Dermis blood vessel endothelial cell (primary cell): ENCODE measurements around the gene TSPAN17. TPM values are rescaled to one million over a fixed set of nuclear protein-coding genes. Genes with fewer than 3 reads are reported as not detected.
"Not testable (repeated sequence)": the region's sequence is repeated elsewhere in the genome, so short reads cannot be mapped to it uniquely, and the experiment has no call there.

Experiments
- DNase-seq: peaks from one replicate; pipeline ENCODE4 v3.0.0; 2010
- total RNA-seq: library from RNA; depleted of rRNA; stranded (reverse); fragments of >200 nt; gene quantifications from 2 replicates; pipeline ENCODE4 v1.2.3, GENCODE V29; 2014

TSPAN17 gene, protein sequence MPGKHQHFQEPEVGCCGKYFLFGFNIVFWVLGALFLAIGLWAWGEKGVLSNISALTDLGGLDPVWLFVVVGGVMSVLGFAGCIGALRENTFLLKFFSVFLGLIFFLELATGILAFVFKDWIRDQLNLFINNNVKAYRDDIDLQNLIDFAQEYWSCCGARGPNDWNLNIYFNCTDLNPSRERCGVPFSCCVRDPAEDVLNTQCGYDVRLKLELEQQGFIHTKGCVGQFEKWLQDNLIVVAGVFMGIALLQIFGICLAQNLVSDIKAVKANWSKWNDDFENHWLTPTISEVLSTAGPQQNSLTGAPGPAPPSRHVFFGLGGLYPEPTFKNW
- 51.2 and 53.6 TPM in 2 replicates for total RNA-seq

DNA sequence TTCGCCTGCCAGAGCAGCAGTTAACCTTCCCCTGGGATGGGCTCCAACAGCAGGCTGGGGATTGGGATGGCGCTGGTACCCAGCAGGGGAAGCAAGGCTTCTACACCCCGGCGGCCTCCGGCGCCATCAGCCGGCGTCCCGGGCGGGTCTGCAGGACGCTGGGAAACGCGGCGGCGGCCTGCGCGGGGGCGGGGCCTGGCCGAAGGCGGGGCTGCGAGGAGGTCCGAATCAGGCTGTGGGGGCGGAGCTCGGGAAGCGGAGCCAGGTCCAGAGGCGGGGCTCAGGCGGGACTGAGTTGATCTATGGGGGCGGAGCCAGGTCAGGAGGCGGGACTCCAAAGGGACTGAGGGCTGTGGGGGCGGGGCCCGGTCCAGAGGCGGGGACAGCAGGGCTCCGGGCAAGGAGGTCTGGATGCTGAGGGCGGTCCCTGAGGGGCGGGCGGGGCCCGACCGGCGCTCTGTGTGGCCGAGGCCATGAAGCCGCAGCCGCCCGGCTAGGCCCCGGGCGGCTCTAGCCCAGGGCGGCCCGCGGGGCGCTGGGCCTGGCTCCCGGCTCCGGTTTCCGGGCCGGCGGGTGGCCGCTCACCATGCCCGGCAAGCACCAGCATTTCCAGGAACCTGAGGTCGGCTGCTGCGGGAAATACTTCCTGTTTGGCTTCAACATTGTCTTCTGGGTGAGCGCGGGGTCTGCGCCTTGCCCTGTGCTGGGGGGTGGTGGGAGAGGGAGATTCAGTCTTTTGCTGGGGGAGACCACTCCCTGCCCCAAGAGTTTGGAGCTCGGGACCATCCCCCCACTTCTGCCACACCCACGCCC is at the start of gene TSPAN17:
Gene TSPAN17 (plus strand): TSS at position 455 of the 813 bp plus-strand sequence. CDS start 132 bp downstream, at position 587.
- peak; percentile 99 for DNase-seq

- not testable (repeated sequence) for DNase-seq
These were observed 47.4 kb upstream of the TSPAN17 start for GRCh38 chr5:176599749-176600430.

DNA sequence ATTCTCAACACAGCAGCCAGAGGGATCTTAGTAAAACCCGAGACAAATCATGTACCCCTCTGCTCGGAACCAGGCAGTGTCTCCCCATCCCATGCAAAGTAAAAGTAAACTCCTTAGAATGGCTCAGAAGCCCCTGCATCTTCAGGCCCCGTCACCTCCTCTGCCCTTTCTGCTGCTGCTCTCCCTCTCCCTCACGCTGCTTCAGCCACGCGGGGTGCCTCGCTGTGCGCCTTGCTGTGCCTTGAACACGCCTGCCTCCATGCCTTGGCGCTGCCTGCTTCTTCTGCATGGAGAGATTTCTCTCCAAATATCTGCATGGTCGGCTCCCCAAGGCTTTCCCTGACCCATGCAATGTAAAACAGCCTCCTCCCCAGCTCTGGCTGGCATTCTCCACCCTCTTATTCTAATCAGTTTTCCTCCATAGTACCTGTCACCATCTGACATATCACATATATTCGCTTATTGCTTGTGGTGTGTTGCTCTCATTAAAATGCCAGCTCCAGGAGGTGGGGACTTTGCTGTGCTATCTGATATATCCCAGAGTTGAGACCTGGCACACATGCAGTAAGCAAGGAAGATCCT is 45.3 kb upstream of the TSPAN17 start:
- no peak for DNase-seq

- no peak for DNase-seq
These were observed 44.2 kb upstream of the TSPAN17 start for GRCh38 chr5:176603091-176603490.

DNA sequence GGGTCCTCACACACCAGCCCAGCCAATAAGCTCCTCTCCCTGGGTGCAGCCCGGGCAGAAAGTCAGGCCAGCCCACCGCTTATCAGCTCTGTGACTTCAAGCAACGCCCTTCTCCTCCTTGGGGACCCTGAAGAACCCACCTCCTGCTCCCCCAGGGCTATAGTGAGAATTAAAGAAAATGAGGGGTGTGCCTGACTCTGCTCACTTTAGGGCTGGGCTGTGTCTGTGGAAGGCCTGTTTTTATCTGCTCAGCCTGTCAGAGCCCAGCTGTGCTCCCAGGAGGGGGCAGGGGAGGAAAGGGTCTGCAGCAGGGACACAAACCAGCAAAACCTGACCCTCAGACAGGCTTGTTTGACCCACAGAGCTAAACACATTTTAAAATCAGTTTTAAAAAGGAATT is 41.3 kb upstream of the TSPAN17 start:
- DNase-seq = no peak

DNA sequence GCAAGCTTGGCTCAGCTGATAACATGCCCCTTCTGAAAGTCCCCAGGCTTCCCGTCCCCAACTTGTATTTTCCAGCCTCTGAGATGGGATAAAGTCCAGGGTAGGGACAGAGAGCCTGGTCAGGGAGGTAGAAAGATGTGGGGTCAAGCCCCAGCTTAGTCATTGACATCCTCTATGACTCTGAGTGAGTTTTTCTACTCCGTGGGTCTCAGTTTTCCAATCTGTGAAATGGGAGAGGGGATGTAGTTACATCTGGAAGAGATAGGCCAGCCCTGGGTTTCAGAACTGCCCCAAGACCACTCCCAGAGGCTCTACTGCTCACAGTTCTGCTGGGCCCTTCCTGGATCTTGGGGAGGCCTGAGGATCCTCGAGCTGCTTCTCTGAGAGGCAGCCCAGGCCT is 40.4 kb upstream of the TSPAN17 start:
- DNase-seq = no peak

- no peak for DNase-seq
These were observed 39.1 kb upstream of the TSPAN17 start for GRCh38 chr5:176608142-176608705.

DNA sequence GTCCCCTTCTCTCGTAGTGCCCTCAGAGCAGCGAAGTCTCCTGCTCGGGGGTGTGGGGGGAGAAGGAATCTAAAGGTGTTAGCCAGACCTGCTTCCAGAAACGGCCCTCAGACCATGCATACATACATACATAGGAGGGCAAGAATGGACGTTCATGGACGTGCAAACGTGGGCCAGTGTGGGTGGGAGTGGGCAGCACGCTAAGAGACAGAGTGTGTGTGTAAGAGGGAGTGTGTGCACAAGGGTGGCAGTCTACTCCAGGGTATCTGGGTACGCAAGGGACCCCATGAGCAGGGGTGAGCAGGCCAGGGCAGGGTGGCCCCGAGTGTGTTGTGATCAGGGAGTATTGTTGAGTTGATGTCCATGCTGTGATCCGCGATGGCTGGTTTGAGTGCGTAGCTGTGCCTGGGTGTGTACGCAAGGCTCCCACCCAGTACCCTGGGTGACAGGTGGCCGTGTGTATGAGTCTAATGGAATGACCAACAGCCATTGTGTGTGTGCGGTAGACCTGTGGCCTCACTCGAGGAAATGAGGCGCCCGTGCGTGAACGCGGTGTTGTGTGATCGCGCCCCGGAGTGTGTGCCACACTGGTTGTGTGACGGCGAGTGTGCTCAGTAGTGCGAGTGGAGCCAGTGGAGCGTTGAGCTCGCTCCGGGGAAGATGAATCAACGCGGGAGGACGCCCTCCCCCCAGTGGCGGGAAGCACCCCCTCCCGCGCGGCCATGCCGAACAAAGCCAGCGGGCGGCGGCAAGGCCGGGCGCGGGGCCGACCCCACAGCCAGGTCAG is 38.2 kb upstream of the TSPAN17 start:
- peak; percentile 43 for DNase-seq

GRCh38 chr5:176609724-176610434 is 37.4 kb upstream of the TSPAN17 start, which contains the start of gene GPRIN1:
TSS of gene GPRIN1 (minus strand) at chr5:176610156. CDS start at chr5:176599834, 10,322 bp downstream.
- DNase-seq = peak; percentile 71

DNA sequence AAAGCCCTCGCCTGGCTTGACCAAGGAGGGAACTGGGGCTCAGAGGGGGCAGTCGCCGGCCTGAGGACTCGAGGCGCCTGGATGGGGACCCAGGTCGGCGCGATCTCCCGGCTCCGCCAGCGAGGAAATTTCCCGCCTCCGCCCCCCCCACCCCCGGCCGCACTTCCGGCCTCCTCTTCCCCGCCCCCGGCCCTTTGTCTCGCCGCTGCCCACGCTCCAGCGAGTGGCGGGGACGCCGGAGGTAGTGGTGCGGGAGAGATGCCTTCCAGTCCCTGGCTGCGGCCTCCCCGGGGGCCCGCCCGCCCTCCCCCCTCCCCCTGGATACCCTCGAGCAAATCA is 36.9 kb upstream of the TSPAN17 start:
- no peak for DNase-seq

DNA sequence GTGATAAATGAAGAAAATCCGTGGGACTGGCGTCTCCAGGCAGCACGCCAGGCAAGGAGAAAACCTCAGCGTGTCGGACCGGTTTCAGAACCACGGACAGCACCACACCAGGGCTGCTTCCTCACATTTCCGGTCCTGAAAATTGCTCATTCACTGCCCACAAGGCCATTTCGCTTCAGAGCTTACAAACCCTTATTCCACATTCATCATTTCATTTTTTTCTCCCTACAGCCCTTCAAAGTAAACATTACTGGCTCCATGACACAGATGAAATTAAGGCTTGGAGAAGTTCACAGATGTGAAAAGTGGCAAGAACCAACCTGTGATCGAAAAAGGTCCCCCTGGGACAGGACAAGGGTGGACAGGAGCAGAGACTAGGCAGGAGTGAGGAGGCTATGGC is 35.8 kb upstream of the TSPAN17 start:
- peak; percentile 94 for DNase-seq

GRCh38 chr5:176612008-176612407 is 35.3 kb upstream of the TSPAN17 start:
- no peak for DNase-seq

GRCh38 chr5:176612855-176613254 is 34.4 kb upstream of the TSPAN17 start:
- DNase-seq = no peak

- peak; percentile 88 for DNase-seq
These were observed 32.3 kb upstream of the TSPAN17 start for GRCh38 chr5:176614805-176615478.

DNA sequence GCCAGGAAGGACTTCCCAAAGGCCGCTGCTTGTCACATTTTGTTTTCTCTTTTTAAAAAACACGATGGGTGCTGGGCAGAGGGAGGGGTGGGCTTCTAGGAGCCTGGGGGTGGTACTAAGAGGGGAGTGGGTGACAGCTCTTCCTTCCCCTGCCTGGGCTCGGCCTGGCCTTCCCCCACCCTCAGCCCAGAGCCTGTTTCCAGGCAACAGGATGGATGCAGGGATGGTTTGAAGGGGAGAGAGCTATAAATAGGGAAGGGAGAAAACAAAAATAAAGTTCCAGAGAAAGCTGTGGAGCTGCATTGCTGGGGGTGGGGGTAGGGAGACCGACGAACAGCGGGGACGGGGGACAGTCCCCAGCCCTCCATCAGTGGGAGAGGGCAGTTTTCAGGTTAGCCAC is 30.8 kb upstream of the TSPAN17 start:
- DNase-seq = no peak

DNA sequence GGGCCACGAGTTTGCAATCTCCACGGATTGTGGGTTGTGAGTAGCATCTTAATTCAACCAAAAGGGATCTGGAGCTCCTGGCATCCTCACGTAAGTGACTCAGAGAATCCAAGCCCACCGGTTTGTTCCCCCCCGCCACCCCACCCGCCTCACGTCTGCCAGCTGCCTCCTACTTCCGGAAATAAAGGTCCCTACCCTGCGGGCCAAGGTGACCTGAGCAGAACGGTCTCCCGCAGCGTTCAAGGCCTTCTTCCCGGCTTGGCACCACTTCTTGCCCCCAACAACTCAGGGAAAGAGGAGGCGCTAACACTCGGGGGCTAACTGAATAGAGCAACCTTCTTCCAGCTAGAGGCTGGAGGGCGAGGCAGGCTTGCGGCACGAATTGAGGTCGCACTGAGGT is 28.5 kb upstream of the TSPAN17 start:
- DNase-seq = no peak

- DNase-seq = peak; percentile 93
These were observed 28.1 kb upstream of the TSPAN17 start for GRCh38 chr5:176619203-176619568.

GRCh38 chr5:176619569-176620332 is 27.5 kb upstream of the TSPAN17 start:
- DNase-seq = no peak

- no peak for DNase-seq
These were observed 26.8 kb upstream of the TSPAN17 start for GRCh38 chr5:176620333-176620981.
